WTC11 (cell line): ENCODE results near the gene CCDC136. TPM values are rescaled to one million over a fixed set of nuclear protein-coding genes. Genes with fewer than 3 reads are reported as not detected.

ENCODE experiments used
- ATAC-seq: fragments of 200-7000 bp; cut with Tn5 transposase; 2 replicates; pipeline ENCODE4 v1.10.0; 2021; ENCODE audit warnings: mild to moderate bottlenecking, moderate library complexity
- CTCF ChIA-PET: fragments of 300-600 bp; sonication (Branson Sonifier 250); formaldehyde crosslinking; loops from one replicate; lab custom pipeline; 2021; ENCODE audit warnings: antibody characterized with exemption; lab: Charles Lee
- POLR2A ChIA-PET: fragments of 350-600 bp; sonication (Branson Sonifier 250); formaldehyde crosslinking; loops from one replicate; lab custom pipeline; 2021; ENCODE audit warnings: antibody characterized with exemption; lab: Charles Lee
- DNase-seq: peaks from one replicate; pipeline ENCODE4 v3.0.0; 2021; ENCODE audit warnings: low spot score
- H3K27ac Mint-ChIP-seq: 2 replicates; pipeline ENCODE4 v1.8.0; 2021; ENCODE audit warnings: mixed read lengths
- H3K27me3 Mint-ChIP-seq: 2 replicates; pipeline ENCODE4 v1.8.0; 2021; ENCODE audit warnings: low read depth, mild to moderate bottlenecking, moderate library complexity, mixed read lengths
- H3K36me3 Mint-ChIP-seq: 2 replicates; pipeline ENCODE4 v1.8.0; 2021; ENCODE audit warnings: mixed read lengths
- H3K4me1 Mint-ChIP-seq: 2 replicates; pipeline ENCODE4 v1.8.0; 2022; ENCODE audit warnings: mixed read lengths
- H3K4me3 Mint-ChIP-seq: 2 replicates; pipeline ENCODE4 v1.8.0; 2021; ENCODE audit warnings: mild to moderate bottlenecking, moderate library complexity, mixed read lengths
- H3K9me3 Mint-ChIP-seq: 2 replicates; pipeline ENCODE4 v1.8.0; 2021; ENCODE audit warnings: mixed read lengths
- ATF1 ChIP-seq: sonication (generic); formaldehyde crosslinking; IDR thresholded peaks from 2 replicates; pipeline ENCODE4 v1.8.1; 2023; ENCODE audit warnings: mild to moderate bottlenecking, moderate library complexity, missing genetic modification reagents
- GABPB1 ChIP-seq: sonication (generic); formaldehyde crosslinking; IDR thresholded peaks from 2 replicates; pipeline ENCODE4 v1.8.1; 2023; ENCODE audit warnings: mild to moderate bottlenecking, missing genetic modification reagents
- JAZF1 ChIP-seq: fragments of 250-450 bp; sonication (Bioruptor Pico); IDR thresholded peaks from 2 replicates; pipeline ENCODE4 v1.9.0; 2021; ENCODE audit warnings: moderate library complexity, mild to moderate bottlenecking, inconsistent platforms
- KAT7 ChIP-seq: sonication (generic); formaldehyde crosslinking; IDR thresholded peaks from 2 replicates; pipeline ENCODE4 v1.8.1; 2023; ENCODE audit warnings: missing genetic modification reagents, mild to moderate bottlenecking, borderline replicate concordance
- MXD4 ChIP-seq: fragments of 250-450 bp; sonication (Bioruptor Pico); IDR thresholded peaks from 2 replicates; pipeline ENCODE4 v1.8.0; 2021; ENCODE audit warnings: mild to moderate bottlenecking, moderate library complexity, borderline replicate concordance
- NFATC4 ChIP-seq: fragments of 250-450 bp; sonication (Bioruptor Pico); IDR thresholded peaks from 2 replicates; pipeline ENCODE4 v1.9.0; 2021; ENCODE audit warnings: mild to moderate bottlenecking
- PRRX2 ChIP-seq: fragments of 250-450 bp; sonication (Bioruptor Pico); IDR thresholded peaks from 2 replicates; pipeline ENCODE4 v1.8.0; 2021; ENCODE audit warnings: mild to moderate bottlenecking
- SOX15 ChIP-seq: fragments of 250-450 bp; sonication (Bioruptor Pico); IDR thresholded peaks from 2 replicates; pipeline ENCODE4 v1.9.0; 2021; ENCODE audit warnings: mild to moderate bottlenecking
- SP1 ChIP-seq: sonication (generic); formaldehyde crosslinking; conservative IDR thresholded peaks from 2 replicates; pipeline ENCODE4 v1.8.1; 2022; ENCODE audit warnings: missing genetic modification reagents
- TEAD1 ChIP-seq: sonication (generic); formaldehyde crosslinking; IDR thresholded peaks from 2 replicates; pipeline ENCODE4 v1.8.0; 2022; ENCODE audit warnings: mild to moderate bottlenecking, missing genetic modification reagents
- TEAD4 ChIP-seq: sonication (generic); formaldehyde crosslinking; IDR thresholded peaks from 2 replicates; pipeline ENCODE4 v1.8.0; 2022; ENCODE audit warnings: mild to moderate bottlenecking, missing genetic modification reagents
- ZNF232 ChIP-seq: sonication (generic); formaldehyde crosslinking; IDR thresholded peaks from 2 replicates; pipeline ENCODE4 v1.8.0; 2022; ENCODE audit warnings: mild to moderate bottlenecking, missing genetic modification reagents
- ZNF263 ChIP-seq: sonication (generic); formaldehyde crosslinking; IDR thresholded peaks from 2 replicates; pipeline ENCODE4 v1.8.1; 2022; ENCODE audit warnings: low read depth, mild to moderate bottlenecking, moderate library complexity, missing genetic modification reagents
- ZNF396 ChIP-seq: fragments of 250-450 bp; sonication (Bioruptor Pico); IDR thresholded peaks from 2 replicates; pipeline ENCODE4 v1.8.0; 2021; ENCODE audit warnings: mild to moderate bottlenecking, moderate library complexity, borderline replicate concordance
- total RNA-seq: library from RNA; stranded (reverse); gene quantifications from 3 replicates; pipeline ENCODE4 v1.2.3, GENCODE V29; 2021
- TF ChIP-seq, protein P1 (sequence below): sonication (generic); formaldehyde crosslinking; IDR thresholded peaks from 2 replicates; pipeline ENCODE4 v1.8.1; 2023; ENCODE audit warnings: mild to moderate bottlenecking, missing genetic modification reagents, moderate library complexity
- TF ChIP-seq, protein P2 (sequence below): fragments of 250-450 bp; sonication (Bioruptor Pico); IDR thresholded peaks from 2 replicates; pipeline ENCODE4 v2.1.2; 2022; ENCODE audit warnings: mild to moderate bottlenecking, moderate library complexity
- TF ChIP-seq, protein P3 (sequence below): fragments of 250-450 bp; sonication (Bioruptor Pico); IDR thresholded peaks from 2 replicates; pipeline ENCODE4 v1.9.0; 2021; ENCODE audit warnings: mild to moderate bottlenecking, borderline replicate concordance
- TF ChIP-seq, protein P4 (sequence below): sonication (generic); formaldehyde crosslinking; IDR thresholded peaks from 2 replicates; pipeline ENCODE4 v1.8.1; 2022; ENCODE audit warnings: low read depth, mild to moderate bottlenecking, moderate library complexity, missing genetic modification reagents, borderline replicate concordance
- TF ChIP-seq, protein P5 (sequence below): sonication (generic); formaldehyde crosslinking; IDR thresholded peaks from 2 replicates; pipeline ENCODE4 v1.8.0; 2022; ENCODE audit warnings: mild to moderate bottlenecking, missing genetic modification reagents
- TF ChIP-seq, protein P6 (sequence below): fragments of 250-450 bp; sonication (Bioruptor Pico); IDR thresholded peaks from 2 replicates; pipeline ENCODE4 v1.9.0; 2021; ENCODE audit warnings: mild to moderate bottlenecking
- TF ChIP-seq, protein P7 (sequence below): sonication (generic); formaldehyde crosslinking; conservative IDR thresholded peaks from 2 replicates; pipeline ENCODE4 v1.8.1; 2022; ENCODE audit warnings: mild to moderate bottlenecking, missing genetic modification reagents
- TF ChIP-seq, protein P8 (sequence below): sonication (generic); formaldehyde crosslinking; IDR thresholded peaks from 2 replicates; pipeline ENCODE4 v1.8.1; 2023; ENCODE audit warnings: mild to moderate bottlenecking, missing genetic modification reagents, moderate library complexity

CCDC136 gene
- total RNA-seq, 1 experiment from 2014 or later = 51.0 TPM

DNA sequence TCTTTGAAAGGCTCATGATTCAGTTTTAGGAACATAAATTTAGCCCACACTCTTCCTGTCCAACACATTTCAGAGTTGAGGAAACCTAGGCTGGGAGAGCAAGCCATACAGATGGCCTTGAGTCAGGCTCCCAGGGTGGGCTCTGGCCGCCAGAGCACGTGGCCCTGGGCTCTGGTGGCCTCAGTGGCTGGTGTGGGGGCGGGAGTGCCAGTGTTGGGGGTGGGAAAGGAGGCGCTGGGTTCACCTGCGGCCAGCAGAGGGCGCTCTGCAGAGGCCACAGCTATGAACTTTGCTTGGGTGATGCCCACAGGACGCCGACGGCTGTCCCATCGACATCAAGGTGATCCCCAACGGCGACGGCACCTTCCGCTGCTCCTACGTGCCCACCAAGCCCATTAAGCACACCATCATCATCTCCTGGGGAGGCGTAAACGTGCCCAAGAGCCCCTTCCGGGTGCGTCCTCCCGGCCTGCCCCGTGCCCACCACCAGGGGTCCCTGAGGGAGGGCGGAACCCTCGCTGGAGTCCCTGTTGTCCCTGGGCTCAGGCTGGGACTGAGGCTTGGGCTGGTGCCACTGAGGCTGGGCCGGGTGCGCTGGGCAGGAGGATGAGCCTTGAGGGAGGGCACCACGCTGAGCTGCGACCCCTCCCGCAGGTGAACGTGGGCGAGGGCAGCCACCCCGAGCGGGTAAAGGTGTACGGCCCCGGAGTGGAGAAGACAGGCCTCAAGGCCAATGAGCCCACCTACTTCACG lies 50.3 kb downstream of the CCDC136 start:
- Mint-ChIP-seq H3K9me3 (no peaks in the 10 kb centered on the region), H3K36me3 (no peaks in the 10 kb centered on the region), H3K4me3 (peak overlapping the region; percentile 40; the same call in 1 of the 2 replicates), H3K27ac (no peak overlapping the region; the same call in 1 of the 2 replicates), H3K4me1 (peaks cover 8% of the 10 kb centered on the region), H3K27me3 (no peaks in the 10 kb centered on the region; the same call in 1 of the 2 replicates)
- CTCF ChIA-PET = interaction anchor here (0.6 to 4.4 kb wide), 29 partner anchors 9 to 716 kb away, joined by 3 to 97 read pairs (median 5); partner anchors contain the start of genes ATP6V1F, CALU, CCDC136 and KCP
- ATAC-seq (peak; percentile 71), DNase-seq (peak; percentile 78)
- POLR2A ChIA-PET = interaction anchor here (1.4 kb wide), 1 partner anchor 9 kb away, joined by 3 read pairs; no protein-coding TSS in a partner anchor
- TF ChIP-seq ZNF396 (CRISPR knock-in tag) = no peak
- TF ChIP-seq TEAD1 (CRISPR knock-in tag) = no peak
- TF ChIP-seq JAZF1 (CRISPR knock-in tag) = no peak
- no peak for TF ChIP-seq ATF1 (CRISPR knock-in tag)
- no peak for TF ChIP-seq PRRX2 (CRISPR knock-in tag)
- TF ChIP-seq, protein P1, sequence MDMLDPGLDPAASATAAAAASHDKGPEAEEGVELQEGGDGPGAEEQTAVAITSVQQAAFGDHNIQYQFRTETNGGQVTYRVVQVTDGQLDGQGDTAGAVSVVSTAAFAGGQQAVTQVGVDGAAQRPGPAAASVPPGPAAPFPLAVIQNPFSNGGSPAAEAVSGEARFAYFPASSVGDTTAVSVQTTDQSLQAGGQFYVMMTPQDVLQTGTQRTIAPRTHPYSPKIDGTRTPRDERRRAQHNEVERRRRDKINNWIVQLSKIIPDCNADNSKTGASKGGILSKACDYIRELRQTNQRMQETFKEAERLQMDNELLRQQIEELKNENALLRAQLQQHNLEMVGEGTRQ (CRISPR knock-in tag) = peak; percentile 68
- TF ChIP-seq, protein P2, sequence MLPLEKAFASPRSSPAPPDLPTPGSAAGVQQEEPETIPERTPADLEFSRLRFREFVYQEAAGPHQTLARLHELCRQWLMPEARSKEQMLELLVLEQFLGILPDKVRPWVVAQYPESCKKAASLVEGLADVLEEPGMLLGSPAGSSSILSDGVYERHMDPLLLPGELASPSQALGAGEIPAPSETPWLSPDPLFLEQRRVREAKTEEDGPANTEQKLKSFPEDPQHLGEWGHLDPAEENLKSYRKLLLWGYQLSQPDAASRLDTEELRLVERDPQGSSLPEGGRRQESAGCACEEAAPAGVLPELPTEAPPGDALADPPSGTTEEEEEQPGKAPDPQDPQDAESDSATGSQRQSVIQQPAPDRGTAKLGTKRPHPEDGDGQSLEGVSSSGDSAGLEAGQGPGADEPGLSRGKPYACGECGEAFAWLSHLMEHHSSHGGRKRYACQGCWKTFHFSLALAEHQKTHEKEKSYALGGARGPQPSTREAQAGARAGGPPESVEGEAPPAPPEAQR (CRISPR knock-in tag) = no peak
- no peak for TF ChIP-seq KAT7 (CRISPR knock-in tag)
- no peak for TF ChIP-seq NFATC4 (CRISPR knock-in tag)
- no peak for TF ChIP-seq TEAD4
- TF ChIP-seq SOX15 (CRISPR knock-in tag) = no peak
- TF ChIP-seq SP1 = no peak
- TF ChIP-seq, protein P3, sequence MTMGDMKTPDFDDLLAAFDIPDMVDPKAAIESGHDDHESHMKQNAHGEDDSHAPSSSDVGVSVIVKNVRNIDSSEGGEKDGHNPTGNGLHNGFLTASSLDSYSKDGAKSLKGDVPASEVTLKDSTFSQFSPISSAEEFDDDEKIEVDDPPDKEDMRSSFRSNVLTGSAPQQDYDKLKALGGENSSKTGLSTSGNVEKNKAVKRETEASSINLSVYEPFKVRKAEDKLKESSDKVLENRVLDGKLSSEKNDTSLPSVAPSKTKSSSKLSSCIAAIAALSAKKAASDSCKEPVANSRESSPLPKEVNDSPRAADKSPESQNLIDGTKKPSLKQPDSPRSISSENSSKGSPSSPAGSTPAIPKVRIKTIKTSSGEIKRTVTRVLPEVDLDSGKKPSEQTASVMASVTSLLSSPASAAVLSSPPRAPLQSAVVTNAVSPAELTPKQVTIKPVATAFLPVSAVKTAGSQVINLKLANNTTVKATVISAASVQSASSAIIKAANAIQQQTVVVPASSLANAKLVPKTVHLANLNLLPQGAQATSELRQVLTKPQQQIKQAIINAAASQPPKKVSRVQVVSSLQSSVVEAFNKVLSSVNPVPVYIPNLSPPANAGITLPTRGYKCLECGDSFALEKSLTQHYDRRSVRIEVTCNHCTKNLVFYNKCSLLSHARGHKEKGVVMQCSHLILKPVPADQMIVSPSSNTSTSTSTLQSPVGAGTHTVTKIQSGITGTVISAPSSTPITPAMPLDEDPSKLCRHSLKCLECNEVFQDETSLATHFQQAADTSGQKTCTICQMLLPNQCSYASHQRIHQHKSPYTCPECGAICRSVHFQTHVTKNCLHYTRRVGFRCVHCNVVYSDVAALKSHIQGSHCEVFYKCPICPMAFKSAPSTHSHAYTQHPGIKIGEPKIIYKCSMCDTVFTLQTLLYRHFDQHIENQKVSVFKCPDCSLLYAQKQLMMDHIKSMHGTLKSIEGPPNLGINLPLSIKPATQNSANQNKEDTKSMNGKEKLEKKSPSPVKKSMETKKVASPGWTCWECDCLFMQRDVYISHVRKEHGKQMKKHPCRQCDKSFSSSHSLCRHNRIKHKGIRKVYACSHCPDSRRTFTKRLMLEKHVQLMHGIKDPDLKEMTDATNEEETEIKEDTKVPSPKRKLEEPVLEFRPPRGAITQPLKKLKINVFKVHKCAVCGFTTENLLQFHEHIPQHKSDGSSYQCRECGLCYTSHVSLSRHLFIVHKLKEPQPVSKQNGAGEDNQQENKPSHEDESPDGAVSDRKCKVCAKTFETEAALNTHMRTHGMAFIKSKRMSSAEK (CRISPR knock-in tag) = no peak
- no peak for TF ChIP-seq MXD4 (CRISPR knock-in tag)
- TF ChIP-seq, protein P4, sequence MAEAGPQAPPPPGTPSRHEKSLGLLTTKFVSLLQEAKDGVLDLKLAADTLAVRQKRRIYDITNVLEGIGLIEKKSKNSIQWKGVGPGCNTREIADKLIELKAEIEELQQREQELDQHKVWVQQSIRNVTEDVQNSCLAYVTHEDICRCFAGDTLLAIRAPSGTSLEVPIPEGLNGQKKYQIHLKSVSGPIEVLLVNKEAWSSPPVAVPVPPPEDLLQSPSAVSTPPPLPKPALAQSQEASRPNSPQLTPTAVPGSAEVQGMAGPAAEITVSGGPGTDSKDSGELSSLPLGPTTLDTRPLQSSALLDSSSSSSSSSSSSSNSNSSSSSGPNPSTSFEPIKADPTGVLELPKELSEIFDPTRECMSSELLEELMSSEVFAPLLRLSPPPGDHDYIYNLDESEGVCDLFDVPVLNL (CRISPR knock-in tag) = no peak
- TF ChIP-seq, protein P5, sequence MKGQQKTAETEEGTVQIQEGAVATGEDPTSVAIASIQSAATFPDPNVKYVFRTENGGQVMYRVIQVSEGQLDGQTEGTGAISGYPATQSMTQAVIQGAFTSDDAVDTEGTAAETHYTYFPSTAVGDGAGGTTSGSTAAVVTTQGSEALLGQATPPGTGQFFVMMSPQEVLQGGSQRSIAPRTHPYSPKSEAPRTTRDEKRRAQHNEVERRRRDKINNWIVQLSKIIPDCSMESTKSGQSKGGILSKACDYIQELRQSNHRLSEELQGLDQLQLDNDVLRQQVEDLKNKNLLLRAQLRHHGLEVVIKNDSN = 0 out of 2 replicates have a peak, but pooled peaks have one; percentile 18
- TF ChIP-seq ZNF263 = no peak
- TF ChIP-seq, protein P6, sequence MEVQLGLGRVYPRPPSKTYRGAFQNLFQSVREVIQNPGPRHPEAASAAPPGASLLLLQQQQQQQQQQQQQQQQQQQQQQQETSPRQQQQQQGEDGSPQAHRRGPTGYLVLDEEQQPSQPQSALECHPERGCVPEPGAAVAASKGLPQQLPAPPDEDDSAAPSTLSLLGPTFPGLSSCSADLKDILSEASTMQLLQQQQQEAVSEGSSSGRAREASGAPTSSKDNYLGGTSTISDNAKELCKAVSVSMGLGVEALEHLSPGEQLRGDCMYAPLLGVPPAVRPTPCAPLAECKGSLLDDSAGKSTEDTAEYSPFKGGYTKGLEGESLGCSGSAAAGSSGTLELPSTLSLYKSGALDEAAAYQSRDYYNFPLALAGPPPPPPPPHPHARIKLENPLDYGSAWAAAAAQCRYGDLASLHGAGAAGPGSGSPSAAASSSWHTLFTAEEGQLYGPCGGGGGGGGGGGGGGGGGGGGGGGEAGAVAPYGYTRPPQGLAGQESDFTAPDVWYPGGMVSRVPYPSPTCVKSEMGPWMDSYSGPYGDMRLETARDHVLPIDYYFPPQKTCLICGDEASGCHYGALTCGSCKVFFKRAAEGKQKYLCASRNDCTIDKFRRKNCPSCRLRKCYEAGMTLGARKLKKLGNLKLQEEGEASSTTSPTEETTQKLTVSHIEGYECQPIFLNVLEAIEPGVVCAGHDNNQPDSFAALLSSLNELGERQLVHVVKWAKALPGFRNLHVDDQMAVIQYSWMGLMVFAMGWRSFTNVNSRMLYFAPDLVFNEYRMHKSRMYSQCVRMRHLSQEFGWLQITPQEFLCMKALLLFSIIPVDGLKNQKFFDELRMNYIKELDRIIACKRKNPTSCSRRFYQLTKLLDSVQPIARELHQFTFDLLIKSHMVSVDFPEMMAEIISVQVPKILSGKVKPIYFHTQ (CRISPR knock-in tag) = no peak
- TF ChIP-seq, protein P7, sequence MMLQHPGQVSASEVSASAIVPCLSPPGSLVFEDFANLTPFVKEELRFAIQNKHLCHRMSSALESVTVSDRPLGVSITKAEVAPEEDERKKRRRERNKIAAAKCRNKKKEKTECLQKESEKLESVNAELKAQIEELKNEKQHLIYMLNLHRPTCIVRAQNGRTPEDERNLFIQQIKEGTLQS = no peak
- TF ChIP-seq, protein P8, sequence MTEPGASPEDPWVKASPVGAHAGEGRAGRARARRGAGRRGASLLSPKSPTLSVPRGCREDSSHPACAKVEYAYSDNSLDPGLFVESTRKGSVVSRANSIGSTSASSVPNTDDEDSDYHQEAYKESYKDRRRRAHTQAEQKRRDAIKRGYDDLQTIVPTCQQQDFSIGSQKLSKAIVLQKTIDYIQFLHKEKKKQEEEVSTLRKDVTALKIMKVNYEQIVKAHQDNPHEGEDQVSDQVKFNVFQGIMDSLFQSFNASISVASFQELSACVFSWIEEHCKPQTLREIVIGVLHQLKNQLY = no peak
- TF ChIP-seq ZNF232 (CRISPR knock-in tag) = no peak
- TF ChIP-seq GABPB1 (CRISPR knock-in tag) = no peak
